Inflammatory macrophage treated with lipopolysaccharide for 4 hours (primary cell): ENCODE measurements around the gene MALL.
"Not testable (repeated sequence)": the region's sequence is repeated elsewhere in the genome, so short reads cannot be mapped to it uniquely, and the experiment has no call there.

ENCODE experiments used
- DNase-seq: peaks from one replicate; pipeline ENCODE4 v3.0.0-alpha.2; 2020

MALL gene

DNA sequence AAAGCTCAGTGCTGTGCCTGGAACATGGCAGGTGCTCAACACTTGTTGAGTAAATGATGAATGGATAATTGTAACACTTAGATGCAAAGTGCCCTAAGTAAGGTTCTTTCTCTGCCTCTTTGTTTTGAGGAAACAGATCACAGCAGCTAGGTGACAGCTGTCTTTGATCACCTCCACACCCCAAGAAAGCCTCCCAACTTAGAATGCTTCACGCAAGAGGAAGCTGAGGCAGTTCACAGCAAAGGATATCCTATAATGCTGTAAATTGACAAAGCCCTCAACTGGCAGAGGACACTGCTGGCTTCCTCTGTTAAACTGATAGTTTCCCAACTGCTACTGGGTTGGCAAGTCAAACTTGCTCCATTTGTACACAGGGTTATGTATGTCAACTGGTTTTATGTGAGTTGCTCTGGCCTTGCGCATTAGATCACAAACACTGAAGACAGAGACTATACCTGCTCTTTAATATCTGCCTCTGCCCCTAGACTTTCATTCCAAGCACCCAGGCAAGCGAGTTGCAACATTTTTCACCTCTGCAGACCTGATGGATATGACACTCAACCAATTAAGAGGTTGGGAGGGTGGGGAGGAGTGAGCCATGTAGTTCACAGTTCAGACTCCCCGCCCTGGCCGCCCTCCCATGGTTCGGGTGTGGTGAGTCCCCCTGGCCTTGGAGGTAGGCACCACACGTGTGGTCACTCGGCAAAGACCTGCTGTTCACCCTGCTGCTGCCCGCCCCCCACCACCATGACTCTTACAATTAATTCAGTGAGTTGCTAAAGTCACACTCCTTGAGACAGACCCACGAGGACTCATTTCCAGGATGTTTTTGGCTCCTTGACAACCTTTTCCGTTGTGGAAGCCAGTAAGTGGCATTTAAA is 4.8 kb upstream of the MALL start:
- DNase-seq, result no peak

DNA sequence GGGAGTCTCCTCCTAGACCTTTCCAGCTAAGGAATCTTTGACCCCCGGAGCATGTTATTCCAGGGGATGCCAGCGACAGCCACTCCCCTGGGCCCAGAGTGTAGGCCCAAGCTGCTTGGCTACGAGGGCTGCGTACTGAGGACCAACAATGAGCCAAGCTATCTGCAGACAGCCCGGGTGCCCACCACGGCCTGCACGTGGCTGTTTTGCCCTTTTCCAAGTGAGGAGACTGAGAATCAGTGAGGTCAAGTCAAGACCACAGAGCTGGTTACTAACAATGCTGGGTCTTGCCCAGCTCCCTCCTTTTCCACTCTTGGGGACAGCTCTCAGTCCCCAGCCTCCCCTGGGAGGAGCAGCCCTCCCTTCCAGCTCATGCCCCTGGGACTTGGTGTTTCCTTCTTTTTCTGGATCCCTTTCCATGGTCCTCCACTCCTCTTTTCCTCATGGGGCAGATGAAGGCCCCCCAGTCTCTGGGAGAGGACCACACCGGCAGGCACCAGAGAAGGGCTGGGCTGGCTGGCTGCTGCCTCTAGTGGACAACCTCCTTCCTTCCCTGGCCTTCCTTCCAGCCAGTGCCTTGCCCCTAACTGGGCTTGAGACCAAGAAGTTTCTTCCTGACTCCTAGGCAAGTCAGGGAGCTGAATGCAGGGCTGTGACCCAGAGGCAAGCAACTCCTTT is 550 bp upstream of the MALL start:
- DNase-seq, result no peak

DNA sequence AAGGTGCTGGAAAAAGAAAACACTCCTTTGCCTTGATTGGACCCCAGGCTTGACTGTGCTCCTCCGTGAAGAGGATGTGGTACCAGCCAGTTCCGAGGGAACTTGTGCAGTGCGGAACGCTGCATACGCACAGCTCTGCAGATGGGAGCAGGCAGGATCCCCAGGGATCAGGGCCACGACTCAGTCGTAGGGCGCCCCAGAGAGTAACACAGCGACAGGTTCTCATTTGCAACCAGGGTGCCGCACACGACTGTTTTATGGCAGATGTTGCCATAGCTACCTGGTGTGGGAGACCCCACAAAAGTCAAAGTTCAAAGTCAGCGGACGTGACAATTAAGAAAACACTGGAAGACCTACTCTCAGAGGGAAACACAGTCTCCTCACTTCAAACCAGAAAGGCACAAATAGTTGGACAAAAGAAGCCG is 779 bp downstream of the MALL start:
- DNase-seq, result no peak

DNA sequence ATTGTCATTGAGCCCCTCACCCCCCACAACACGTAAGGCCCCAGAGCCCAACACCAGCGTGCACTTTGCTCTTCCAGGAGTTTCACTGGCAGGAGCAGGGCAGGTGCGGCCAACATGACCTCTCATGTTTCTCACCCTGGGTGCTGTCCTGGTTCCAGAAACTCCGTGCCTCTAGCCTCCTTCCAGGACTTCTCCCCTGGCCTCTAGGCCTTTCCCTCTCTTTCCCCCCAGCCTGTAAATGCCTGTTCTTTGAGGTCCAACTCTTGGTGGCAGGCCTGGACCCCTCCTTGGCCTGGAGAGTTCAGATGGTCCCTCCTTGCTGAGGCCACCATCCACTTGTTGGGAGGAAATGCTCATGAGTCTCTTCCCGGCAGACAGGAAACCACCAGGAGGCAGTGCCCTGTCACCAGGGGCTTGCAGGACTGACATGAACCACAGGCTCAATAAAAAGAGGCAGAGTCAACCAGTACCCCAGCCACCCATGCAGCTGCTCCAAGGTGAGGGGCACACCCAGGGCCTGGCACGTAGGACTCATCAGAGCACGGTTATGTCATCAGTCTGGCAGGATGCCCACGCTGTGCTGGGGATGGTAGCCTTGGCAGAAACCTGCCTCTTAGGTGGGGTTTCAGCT is 1.5 kb downstream of the MALL start:
- DNase-seq, result no peak

DNA sequence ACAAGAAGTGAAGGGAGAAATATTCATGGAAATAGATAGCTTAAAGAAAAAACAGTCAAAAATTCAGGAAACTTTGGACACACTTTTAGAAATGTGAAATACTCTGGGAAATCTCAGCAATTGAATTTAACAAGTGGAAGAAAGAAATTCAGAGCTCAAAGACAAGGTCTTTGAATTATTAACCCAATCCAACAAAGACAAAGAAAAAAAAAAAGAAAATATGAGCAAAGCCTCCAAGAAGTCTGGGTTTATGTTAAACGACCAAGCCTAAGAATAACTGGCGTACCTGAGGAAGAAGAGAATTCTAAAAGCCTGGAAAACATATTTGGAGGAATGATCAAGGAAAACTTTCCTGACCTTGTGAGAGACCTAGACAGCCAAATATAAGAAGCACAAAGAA is 7.3 kb downstream of the MALL start:
- not testable (repeated sequence) for DNase-seq

DNA sequence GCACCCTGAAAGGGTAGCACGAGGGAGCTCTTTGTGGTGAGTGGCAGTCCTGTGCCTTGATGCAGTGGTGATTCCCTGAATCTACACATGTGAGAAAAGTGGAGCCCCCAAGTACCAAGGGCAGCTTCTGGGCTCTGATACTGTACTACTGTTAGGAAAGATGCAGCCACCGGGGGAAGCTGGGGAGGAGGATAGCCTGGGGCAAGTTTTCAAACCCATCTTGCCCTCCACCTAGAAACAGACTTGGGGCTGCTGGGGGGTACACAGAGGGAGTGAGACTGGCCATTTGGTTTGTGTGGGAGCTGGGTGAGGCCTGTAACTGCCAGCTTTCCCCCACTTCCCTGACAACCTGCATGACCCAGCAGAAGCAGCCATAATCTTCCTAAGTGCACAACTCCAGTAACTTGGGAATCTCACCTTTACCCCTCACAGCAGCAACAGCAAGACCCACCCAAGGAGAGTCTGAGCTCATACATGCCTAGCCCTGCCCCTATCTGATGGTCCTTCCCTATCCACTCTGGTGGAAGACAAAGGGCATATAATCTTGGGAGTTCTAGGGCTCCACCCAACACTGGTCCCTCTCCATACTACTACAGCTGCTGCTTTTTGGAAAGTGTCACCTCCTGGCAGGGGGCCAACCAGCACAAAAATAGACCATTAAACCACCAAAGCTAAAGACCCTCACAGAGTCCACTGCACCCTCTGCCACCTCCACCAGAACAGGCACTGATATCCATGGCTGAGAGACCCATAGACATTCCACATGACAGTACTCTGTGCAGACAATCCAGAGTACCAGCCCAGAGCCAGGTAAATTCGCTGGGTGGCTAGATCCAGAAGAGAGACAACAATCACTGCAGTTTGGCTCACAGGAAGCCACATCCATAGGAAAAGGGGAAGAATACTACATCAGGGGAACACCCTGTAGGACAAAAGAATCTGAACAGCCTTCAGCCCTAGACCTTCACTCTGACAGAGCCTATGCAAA is 8.2 kb downstream of the MALL start:
- DNase-seq, result no peak

DNA sequence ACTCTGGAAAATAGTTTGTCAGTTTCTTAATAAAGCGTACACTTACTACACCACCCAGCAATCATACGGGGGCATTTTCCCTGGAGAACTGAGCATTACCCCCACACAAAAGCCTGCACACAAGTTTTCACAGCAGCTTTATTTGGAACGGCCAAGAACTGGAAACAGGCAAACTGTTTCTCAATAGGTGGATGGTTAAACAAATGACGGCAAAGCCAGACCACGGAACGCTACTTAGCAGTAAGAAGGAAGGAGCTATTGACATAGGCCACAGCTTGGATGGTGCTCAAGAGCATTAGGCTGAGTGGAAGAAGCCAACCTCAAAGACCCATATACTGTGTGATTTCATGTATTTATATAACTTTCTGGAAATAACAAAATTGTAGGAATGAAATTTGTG is 9.0 kb downstream of the MALL start:
- no peak for DNase-seq

DNA sequence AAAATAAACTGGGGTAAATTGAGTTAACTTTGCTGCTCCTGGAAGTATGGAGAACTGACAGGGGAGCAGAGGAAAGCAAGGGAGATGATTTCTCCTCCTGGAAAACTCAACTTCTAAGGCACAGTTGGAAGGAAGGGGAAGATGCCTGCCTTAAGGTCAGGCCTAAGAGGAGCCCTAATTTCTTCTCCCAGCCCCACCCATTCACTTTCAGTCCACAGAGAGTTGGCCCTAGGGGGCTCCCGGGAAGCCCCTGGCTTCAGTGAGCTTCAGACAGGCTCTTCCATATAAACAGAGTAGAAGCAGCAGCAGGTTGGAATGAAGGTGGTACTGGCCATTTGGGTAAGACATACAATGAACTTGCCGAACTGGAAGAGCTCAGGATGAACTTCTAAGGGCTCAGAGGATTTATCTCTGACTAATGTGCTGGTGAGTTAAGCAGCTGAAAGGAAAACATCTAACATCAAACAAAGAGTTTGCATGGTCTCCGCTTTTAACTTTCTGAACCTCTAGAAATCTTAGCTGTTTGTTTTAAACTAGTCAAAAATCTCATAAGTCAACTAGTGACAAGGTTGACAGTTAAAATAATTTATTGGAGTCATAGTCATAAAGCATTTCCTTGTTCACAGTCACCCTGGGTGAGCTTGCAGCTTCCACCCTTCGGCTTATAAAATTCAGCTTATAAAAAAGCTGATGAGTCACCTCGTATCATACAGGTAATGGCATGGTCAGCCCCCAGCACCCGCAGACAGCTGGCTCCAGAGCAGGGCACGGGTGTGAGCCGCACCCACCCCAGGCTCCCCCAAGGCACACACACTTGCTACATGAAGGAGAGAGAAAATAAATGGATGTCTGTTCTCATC is 9.8 kb downstream of the MALL start:
- no peak for DNase-seq

DNA sequence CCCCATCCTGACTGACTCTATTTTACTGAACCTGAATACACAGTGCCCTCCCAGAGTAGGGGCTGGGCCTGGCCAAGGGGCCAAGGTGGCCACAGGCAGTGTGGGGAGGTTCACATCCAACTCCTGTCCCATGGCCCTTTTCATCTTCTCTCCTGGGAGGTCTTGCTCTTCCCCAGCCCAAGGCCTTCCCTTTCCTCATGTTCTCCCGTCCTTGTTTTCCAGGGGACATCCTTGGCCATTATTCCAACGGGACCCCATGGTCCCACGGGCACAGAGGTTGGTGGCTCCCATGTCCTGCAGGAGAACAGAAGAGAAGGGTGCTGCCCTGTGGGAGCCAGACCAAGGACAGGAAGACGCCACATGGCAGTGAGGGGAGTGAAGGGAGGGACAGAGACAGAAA is 10.4 kb downstream of the MALL start:
- DNase-seq, result no peak

DNA sequence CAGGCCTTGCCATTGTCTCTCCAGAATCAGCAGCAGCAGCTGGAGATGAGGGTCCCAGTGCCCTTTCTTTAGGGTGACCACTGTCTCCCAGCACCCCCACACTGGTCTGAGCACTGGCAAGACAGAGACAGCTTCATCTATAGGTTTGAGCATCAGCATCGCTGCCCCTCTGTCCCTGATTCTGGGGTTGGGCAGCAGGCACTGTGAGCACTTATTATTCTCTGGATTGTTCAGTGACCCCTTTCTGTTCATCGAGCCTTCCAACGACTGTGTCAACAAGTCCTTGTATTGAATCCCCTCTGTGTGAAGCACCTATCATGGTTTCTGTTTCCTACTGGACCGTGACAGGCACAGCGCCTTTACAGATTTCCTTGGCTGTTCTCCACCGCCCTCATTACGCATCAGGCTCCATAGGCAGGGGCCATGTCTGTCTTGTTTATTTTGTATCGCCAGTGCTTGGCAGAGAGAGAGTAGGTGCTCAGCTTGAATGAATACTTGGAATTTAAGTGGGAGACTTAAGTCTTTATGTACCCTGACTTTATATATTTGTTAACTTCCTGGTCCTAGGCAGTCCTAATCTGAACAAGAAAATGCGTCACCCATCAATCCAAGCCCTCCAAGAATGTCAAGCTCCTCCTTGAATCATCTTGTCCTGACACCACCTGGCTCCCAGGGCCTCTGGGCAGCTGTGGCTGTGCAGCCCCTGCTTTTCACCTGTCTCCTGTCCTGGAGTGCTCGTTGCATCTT is 11.4 kb downstream of the MALL start:
- DNase-seq, result no peak

DNA sequence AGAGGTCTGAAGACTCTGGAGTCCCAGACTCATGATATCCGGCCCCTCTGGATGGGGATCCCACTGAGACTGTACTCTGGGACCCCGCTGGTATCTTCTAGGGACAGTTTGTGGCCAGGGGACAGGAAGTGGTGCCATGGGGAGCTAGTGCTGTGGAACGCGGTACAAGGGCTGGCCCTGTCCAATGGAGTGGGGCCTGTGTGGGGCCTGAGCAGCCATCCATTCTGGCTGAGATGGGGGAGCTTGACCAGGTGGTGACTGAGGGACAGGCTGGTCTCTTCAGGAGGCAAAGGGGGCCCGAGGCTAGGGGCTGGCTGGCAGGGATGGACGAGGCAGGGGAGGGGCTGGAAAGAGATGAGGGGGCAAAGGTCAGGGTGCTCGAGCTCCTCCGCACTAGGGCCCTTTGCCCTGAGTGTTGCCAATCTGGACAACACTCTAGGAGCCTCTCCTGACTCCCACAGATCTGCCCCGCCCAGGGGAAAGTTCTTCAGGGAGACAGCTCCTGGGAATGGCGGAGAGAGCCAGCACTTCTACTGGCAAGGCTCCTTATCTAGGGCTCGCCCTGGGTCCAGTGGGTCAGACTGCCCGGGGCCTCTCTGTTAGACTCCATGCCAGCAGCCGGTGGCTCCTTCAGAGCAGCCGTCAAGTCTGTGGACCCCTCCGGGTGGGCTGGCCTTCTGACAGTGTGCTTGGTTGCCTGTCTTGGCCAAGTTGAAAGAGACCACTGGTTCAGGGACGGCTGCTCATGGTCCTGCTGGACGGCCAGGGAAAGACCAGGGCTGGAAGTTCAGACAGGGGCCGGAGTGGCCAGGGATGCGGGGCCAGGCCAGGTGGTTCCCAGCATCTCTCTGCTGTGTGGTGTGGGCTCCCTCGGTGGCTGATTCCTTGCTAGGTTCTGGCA is 12.3 kb downstream of the MALL start:
- DNase-seq, result no peak

DNA sequence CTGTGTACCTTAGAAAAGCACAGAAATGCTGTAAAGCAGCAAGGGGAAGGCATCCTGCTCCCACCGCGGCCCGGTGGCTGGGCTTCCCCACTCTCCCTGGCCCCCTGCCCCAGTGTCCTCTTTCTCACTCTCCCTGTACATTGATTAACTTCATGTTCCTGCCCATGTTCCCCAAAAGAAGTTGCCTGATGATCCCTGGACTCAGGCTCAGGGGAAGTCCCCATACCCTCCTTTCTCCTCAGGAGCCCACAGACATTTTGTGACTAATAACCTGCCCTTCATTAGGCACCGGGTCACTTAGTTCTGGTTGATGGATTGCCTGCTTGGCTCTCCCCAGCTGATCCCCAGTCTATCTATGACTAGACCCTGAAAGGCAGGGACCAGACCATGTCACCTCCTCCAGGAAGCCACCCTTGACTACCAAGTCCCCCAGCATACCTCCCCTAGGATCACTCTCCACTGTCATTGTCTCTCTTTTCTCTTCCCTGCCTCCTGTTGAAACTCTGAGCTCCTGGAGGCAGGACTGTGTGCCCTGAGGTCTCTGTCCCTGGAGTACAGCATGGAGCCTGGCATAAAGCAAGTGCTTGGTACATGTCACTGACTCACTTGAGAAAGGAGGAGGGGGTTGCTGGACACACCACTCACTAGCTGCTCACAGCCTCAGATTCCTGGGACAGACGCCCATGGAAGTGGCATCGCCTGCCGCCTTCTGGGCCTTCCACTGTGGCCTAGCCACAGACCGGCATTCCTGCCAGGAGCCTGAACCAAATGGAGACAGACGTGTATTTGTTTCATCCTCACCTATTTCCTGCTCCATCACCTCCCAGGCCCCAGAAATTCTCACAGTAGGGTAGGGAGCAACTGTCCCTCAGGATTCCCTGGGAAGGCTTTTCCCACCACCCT is 13.5 kb downstream of the MALL start:
- peak; percentile 29 for DNase-seq

DNA sequence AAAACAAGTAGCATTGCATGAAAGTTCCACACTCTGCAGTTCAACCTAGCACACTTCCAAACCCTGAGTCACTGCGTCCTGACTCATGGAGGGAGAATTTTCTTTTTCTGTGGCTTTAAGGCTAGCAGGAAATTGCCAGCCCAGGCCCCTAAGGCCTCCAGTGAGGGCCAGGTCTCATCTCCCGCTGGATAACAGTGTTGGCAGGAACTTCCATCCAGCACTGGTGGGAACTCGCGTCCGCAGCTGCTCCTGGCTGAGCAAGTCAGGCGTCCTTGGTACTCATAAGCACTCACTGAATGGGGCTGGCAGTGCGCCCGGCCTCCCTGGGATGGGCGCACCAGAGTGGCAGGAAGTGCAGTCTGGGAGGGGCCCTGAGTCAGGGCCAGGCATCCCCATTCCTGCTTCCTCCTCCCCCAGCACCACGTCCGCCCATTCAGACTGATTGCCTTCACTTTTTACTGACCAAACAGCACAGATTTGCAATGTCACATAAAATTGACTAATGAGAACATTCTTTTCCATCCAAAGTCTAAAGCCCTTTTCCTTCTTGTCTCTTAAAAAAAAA is 14.3 kb downstream of the MALL start:
- DNase-seq, result peak; percentile 85

DNA sequence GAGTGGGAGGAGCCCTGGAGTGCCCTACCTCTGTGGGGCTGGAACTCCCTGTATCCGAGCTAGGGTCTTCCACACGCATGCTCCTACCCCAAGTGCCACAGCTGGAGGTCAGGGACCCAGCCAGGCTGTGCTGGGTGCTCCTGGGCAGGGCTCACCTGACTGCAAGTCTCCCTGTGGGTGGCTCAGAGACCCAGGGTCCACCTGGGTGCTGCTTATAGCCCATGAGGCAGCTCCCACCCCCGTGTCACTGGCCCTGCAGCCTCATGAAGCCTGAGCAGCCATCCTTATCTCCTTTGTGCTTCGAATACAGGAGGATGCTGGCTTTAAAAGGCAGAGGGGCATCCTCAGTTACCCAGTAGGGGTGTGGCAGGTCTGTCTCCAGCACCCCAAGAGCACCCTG is 14.7 kb downstream of the MALL start:
- not testable (repeated sequence) for DNase-seq

DNA sequence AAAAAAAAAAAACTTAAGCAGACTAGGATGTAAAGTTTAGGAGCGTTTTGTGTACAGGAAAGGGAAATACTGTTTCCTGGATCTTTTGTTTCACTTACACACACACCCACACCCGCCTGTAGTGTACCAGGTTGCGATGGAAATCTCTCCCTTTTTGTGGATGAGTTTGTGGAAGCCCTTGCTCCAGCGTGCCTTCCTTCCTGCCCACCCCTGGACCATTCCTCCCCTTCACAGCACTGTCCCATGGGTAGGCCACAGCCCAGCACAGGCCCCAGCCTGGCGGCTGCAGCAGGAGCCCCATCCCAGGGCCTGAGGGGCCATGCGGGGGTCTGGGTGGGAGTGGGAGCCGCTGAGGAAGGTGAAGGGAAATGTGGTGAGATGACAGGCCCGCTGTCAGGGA is 15.1 kb downstream of the MALL start:
- no peak for DNase-seq

DNA sequence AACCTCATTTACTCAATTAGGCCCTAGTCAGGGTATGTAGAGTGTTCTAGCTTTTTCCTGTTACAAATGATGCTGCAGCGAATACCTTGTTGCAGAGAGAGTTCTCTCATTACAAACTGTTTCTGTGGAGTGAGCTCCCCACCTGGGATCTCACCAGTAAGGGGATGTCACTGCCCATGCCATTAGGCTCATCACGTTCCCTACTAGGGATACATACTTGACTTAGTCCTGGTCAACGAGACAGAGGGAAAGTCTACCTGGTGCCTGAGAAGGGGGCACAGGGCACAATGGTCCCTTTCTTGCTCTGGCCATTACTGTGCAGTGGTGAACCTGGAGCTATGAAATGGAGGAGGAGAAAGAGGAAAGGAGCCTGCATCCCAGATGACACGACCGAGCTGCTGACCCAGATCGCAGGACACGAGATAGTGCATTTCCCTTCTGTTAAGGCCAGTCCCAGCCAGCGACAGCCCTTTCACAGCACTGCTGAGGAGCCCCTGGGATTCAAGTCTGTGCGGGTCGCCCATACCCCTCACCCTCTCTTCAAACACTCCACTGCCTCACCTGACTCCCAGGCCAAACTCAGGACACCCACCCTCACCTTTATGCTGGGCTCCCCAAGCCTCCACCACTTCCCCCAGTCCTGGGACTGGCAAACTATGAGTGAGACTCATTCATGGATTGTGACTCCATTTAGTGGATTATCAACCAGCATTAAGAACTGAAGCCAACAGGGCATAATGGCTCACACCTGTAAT is 16.0 kb downstream of the MALL start:
- DNase-seq, result no peak

DNA sequence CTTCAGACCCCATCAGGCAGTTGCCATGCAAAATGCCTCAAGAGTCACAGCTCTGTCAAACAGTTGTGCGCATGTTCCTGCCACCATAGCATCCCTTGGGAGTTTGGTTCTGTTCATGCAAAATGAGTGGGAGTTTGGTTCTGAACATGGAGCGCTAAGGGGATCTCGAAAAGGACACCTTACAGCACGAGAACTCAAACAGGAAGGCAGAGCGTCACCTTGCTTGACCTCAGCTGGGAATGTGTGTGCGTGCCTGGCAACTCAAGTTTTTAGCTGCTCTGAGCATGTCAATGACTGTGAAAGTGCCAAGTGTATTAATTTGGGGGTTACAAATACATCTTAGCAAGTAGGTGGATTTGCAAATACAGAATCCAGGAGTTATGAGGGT is 16.6 kb downstream of the MALL start:
- no peak for DNase-seq
